Stimulated activated CD8-positive, alpha-beta memory T cell treated with anti-CD3 and anti-CD28 coated beads, Interleukin-12 subunit alpha, Interleukin-12 subunit beta, amount 100 ng/mL, for 1 hour (primary cell): Measurements from ENCODE around the gene CCDC158.
"Not testable (repeated sequence)": the region's sequence is repeated elsewhere in the genome, so short reads cannot be mapped to it uniquely, and the experiment has no call there.

Experiments used
- DNase-seq: peaks from one replicate; pipeline ENCODE4 v3.0.0-alpha.2; 2020; ENCODE audit warnings: low read depth

CCDC158 gene

DNA sequence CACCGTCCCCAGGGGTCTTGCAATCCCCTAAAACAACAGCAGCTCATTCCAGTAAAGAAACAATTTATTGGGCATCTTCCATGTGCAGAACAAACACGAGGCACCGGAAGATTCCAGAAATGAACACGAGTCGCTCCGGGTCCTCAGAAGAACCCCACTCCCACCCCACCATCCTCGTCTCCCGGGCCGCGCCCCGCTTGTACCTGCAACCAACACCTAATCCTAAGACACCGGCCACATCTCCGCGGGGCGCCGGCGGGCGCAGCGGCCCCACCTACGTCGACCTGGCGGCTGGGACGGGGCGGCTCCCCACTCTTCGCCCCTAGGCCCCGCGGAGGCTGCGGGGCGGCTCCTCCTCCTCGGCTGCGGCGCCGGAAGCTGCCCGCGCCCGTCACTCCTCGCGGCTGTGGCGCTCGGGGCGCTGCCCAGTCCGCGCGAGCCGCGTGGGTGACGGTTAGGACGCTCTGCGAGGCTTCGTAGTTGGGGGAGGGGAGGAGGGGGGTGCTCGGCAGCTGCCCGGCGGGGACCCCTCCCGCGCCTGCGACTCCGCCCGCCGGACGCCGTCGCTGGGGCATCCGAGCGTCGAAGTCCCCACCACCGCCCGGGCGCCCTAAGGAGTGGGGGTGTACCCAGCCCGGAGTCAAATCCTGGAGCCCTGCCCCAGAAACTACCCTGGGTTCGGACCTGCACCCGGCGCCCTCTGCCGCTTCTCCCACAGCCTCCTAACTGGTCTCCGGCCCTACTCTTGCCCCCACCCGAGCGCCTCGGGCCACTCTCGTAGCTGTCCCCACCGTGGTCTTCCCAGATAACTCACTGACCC, at the start of gene CCDC158:
TSS of gene CCDC158 (minus strand) at position 380 of the 820 bp plus-strand sequence. CDS start 17,934 bp downstream, outside the sequence.
- DNase-seq: no peak

DNA sequence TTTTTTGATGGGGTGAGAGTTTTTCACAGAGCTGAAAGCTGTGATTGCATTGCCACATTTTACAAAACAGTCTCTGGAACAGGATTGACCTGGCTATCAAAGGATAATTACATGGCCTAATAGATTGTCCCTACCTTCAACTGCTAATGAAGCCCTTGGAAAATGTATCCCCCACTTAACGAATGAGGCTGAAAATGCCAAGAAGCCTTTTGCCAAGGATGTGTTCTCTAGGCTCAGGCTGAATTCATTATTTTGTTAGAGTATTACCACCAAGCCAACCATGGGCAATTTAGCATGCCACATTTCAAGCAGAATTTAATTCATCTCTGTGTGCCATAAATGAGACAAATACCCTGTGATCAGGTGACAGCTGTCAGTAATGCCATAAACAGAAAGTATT, 49.6 kb upstream of the CCDC158 start:
- no peak for DNase-seq

DNA sequence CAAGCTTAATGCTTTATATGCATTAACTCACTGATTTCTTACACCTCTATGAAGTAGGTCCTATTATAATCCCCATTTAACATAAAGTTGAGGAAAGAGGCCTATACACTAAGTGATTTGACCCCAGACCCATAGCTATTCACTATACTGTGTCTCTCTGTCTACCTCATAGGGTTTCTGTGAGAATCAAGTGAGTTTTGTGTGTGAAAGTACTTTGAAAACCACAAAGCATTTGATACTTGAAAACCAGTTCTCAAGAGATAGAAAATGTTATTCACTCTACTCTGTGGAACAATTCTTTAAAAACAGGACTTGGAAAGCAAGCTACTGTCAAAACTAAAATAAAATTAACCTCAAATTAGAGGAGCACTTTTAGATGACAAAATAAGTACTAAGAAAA, 49.1 kb upstream of the CCDC158 start:
- DNase-seq: no peak

DNA sequence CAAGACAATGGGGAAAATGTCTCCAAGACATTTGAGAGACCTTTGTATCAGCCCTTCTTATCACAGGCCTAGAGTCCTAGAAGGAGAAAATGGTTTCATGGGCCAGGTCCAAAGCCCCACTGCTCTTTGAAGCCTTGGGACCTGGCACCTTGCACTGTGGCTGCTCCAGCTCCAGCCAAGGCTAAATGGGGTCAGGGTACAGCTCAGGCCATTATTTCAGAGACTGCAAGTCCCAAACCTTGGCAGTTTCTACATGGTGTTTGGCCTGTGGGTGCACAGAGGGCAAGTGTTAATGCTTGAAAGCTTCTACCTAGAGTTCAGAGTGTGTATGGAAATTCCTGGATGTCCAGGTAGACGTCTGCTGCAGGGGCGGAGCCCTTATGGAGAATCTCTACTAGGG, 42.6 kb upstream of the CCDC158 start:
- DNase-seq: no peak

DNA sequence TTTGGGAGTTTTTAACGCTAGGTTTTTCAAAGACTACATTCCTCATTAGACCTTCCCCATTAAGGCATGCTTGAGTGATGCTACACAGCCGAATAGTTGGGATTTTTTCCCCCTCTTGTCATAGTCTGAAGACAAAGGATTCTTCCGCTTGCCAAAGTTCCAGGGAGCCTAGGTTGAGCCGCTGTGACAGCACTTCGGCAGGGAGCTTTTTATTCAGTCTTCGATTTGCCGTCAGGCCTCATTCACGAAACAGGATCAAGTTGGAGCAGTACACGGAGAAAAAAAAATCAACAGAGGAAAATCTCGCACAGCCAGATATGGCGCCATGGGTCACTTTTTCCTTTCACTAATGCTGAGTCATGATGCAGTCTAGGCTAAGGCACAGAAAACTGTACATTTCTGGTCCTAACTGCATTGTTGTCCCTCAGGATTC, 38.4 kb upstream of the CCDC158 start:
- DNase-seq: no peak

DNA sequence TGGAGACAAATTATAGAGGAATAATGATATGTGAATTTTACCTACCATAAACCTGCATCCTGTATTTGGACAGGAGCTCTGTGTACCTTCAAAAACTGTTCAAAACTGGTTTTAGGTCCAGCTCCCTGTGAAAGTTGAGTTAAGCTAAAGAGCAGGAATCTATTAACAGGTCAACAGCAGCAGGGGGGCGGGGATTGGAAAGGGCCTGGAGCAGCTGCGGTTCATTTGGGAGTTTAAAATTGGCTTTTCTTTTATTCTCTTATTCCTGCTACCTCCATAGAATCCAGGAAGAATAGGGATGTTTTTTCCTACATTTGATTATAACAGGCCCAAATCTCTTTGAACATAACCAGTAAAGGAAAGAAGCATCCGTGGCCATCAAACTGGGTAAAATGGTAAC, 37.9 kb upstream of the CCDC158 start:
- no peak for DNase-seq

DNA sequence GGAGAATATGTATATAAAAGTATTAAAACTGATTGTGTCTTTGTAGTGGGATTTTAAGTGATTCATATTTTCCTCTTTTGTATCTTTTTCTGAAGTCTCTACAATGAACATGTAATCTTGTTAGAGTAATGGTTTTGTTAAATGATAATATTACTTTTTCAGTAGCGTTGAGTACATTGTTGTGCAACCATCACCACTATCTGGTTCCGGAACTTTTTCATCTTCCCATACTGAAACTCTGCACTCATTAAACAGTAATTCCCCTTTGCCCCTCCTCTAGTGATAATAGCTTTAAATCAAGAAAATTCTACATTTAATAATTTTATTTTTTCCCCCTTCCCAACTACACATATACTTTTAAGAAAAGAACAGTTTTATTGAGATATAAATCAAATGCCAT, 37.4 kb upstream of the CCDC158 start:
- DNase-seq: no peak

DNA sequence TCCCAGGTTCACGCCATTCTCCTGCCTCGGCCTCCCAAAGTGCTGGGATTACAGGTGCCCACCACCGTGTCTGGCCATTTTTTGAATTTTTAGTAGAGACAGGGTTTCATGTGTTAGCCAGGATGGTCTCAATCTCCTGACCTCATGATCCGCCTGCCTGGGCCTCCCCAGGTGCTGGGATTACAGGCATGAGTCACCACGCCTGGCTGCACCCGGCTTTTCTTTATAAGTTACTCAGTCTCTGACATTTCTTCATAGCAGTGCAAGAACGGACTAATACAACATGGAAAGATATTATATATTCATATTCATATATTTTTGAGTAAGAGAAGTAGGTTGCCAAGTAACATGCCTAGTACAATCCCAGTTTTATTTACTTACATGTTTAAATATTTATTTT, 36.9 kb upstream of the CCDC158 start:
- DNase-seq: no peak

DNA sequence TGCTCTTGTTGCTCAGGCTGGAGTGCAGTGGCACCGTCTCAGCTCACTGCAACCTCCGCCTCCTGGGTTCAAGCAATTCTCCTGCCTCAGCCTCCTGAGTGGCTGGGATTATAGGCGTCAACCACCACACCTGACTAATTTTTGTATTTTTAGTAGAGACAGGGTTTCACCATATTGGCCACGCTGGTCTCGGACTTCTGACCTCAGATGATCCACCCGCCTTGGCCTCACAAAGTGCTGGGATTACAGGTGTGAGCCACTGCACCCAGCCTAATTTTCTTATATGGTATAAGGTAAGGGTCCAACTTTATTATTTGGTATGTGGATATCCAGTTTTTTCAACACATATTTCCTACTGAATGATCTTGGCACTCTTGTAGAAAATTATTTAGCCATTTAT, 33.1 kb upstream of the CCDC158 start:
- DNase-seq: not testable (repeated sequence)

DNA sequence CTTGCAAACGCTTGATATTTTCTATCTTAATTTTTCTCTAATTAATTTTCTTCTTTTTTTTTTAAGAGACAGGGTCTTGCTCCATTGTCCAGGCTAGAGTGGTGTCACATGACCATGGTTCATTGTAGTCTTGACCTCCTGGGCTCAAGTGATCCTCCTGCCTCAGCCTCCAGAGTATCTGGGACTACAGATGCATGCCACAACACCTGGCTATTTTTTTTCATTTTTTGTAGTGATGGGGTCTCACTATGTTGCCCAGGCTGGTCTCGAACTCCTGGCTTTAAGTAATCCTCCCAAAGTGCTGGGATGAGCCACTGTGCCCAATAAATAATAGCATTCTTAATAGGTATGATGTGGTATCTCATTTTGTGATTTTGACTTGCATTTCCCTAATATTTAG, 32.3 kb upstream of the CCDC158 start:
- DNase-seq: no peak

DNA sequence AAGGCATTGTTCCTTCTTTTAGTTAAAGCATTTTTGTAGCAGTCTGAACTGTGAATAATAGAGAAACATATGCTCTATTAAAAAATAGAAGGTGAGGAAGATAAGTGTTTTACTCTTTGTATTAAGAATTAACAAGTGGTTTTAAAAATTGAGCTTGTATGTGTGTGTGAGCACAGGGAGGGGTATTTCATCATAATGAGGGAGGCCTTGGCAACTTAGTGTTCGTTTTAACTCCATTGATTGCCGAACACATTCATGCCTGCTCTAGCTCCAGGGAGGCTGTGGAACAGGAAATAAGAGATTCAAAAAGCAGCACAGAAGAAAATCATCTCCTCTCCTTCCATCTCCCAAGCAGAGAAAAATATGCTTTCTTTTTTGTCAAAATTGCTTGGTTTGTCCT, 28.9 kb upstream of the CCDC158 start:
- DNase-seq: no peak

DNA sequence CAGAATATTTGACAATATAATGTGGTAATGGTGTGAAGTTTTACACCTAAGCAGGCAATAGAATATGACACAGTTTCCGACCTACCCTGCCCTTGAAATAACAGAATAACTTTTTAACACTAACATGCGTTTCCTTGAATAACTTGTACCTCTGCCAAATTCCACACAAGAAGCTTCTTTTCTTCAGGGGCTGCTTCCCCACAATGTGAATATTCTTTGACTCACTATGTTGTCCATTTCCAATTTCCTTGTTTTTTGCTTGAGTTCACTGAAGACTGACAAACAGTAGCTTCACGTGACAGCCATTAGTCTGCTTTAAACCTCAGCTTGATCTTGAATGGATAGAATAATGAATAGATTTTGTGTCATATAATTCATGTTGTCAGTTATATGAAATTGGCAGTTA, 28.4 kb upstream of the CCDC158 start:
- no peak for DNase-seq

DNA sequence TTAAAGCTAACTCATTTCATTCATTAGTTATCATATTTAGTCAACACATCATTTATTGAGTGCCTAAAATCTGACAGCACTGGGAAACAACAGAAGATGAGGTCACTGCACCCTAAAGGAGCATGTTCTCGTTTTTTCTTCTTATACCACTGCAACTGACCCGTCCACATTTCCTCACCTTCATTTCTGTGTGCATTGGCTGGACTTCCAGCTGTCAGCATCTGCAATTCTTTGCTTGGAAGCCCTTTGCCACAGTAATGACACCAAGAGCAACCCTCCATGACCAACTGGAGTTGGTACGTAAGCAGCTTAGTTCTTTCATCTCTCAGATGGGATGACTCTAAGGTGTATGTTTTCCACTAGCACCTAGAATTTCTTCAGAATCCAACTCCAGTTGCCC, 27.3 kb upstream of the CCDC158 start:
- DNase-seq: no peak

DNA sequence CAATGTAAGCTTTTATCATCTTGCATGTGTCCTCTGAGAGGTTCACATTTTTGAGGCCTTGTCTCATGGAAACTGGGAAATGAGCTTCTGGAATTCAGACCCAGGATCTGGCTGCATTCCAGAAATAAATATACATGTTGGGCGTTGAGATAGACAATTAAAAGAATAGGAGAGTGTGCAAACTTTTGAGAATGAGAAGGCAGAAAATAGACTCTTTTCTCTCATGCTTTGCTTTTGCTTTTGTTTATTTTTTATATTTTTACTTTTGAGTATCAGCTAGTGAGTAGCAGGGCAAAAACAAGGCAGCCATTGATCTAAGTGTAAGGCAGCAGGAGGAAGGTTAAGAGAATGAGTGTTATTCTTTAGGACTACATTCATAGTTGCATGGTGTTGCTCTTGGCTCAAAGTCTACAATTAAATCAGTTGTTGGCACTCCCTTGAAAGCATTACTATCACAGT, 26.5 kb upstream of the CCDC158 start:
- DNase-seq: no peak

DNA sequence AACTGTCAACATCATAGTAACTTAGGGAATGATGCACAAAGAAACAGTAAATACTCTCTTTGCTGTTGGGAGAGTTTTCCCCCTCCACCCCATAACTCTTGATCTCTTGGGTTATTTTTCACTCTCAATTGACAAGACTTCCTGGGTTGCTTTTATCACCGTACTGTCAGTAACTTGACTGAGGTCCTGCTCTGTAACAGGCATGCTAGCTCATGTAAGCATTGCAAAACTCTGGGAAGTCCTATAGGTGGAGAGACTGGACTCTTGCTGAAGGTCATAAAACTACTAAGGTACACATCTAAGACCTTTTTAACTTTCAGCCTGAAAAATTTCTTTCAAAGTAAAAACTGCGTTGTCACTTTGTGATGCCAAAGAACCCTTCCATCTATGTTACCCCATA, 25.0 kb upstream of the CCDC158 start:
- DNase-seq: no peak

DNA sequence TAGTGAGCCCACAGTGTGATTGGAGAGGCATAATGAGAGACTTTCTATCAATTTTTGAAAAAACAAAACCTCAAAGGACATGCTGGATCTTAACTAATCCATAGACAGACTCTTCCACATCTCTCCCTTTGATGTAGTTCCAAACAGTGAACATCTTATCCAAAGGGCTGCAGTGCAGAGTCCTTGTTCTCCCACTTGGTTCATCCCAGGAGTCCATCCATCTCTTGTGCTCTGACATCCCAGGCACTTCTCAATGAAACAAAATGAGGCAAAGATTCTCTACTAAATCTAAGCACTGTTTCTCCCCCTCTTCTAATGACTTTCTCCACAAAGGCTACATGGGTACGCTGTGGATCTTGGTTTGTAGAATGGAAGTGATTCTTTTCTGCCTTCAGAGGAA, 22.4 kb upstream of the CCDC158 start:
- DNase-seq: no peak

DNA sequence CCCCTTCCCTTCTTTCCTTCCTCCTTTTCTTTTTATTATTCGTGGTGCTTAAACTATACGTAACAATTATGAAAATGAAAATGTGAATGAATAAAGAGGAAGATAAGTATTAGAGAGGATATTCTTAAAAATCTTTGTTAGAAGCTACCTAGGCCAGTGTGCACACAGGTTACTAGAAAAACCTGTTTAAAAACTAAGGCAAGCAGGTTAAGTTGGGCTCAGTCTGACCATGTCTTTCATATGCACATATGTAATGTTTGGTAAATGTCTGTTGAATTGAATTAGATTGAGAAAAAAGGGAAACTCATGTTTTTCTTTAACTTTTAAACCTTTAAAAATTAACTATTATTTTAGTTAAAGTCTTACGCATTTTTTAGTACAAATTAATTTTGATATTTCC, 21.9 kb upstream of the CCDC158 start:
- DNase-seq: no peak

DNA sequence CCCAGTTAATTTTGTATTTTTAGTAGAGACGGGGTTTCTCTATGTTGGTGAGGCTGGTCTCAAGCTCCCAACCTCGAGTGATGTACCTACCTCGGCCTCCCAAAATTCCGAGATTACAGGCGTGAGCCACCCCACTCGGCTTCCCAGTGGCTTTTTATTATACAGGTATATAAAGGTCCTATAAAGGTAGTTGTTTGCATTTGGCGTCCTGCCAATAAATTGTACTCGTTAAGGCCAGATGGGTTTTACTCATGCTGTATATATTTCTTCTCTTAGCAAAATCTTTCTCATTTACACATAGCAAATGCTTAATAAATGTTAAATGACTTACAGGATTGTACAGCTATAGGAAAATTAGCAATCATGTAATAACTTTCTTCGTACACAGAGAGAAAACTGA, 20.9 kb upstream of the CCDC158 start:
- DNase-seq: no peak

DNA sequence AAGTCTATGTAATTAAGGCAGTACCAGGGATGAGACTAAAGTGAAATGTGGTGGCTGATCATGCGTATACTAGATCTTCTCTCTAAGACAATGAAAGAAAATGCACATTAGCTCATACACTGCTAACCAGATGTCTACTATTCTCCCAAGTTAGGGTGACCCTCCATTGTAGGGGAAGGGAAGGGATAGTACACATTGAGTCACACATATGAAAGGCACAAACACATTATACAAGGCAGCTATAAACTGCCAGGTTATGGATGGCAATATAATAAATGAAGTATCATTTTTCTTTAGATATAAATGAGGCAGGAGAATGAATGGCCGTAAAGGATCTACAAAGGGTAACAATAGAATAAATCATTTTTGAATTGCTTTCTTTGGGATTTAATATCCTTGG, 18.6 kb upstream of the CCDC158 start:
- DNase-seq: no peak

DNA sequence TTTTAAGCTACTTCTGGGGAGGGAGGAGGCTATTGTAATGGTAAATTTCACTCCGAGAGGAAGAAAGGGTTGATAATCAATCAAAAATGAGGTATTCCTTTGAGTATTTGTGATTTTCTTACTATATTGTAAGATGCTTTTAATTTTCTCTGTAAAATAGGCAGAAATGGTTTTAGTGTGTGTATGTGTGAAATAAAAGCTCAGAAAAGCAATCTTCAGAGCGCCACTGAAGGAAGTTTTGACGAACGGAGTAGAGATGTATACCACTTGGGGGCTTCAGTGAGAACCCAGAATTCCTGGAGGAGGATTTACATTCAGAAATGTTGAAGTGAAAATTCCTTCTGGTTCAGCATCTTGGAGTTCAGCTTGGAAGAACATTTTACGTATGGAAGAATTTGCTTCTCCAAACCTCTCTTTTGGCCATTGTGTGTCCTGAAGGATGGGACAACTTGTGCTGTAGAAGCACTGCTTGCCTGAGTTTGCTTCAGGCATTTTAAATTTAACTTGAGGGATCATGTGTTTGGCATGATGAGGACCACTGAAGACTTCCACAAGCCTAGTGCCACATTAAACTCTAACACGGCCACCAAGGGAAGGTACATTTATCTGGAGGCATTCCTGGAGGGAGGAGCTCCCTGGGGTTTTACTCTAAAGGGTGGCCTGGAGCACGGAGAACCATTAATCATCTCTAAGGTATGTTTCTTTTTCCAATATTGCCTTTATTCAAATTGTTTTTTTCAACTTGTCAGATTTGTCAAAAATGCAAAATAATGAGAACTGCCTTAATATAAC, 14.8 kb upstream of the CCDC158 start:
- no peak for DNase-seq

DNA sequence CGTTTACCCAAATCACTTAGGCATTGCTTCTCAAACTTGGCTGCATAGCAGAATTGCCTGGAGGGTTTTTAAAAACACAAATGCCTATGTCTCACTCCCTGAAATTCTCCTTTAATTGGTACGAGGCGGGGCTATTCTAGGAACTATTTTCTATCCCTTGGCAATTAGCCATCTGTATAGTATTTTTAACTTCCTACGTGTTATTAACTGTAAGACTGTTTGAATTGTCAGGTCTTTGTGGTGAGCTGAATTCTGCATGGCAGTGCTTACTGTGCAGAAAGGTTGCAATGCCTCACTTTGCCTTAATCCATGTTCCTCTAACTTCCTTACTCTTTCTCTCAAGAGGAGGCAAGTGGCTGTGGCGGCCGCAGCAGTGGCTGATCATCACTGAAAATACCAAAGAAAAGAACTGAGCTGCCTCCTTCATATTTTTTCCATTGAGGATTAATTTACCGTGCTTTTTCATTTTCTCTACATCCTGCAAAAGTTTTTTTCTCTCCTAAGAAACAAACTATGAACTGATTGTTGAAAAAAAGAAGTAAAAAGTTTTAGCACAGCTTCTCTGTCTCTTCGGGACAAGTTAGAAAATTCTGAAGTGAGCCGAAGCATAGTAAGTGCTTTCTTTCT, 14.1 kb upstream of the CCDC158 start, which contains the start of gene SHROOM3:
TSS of gene SHROOM3 (plus strand) at position 329 of the 627 bp plus-strand sequence. CDS start 824 bp downstream, outside the sequence.
- no peak for DNase-seq

DNA sequence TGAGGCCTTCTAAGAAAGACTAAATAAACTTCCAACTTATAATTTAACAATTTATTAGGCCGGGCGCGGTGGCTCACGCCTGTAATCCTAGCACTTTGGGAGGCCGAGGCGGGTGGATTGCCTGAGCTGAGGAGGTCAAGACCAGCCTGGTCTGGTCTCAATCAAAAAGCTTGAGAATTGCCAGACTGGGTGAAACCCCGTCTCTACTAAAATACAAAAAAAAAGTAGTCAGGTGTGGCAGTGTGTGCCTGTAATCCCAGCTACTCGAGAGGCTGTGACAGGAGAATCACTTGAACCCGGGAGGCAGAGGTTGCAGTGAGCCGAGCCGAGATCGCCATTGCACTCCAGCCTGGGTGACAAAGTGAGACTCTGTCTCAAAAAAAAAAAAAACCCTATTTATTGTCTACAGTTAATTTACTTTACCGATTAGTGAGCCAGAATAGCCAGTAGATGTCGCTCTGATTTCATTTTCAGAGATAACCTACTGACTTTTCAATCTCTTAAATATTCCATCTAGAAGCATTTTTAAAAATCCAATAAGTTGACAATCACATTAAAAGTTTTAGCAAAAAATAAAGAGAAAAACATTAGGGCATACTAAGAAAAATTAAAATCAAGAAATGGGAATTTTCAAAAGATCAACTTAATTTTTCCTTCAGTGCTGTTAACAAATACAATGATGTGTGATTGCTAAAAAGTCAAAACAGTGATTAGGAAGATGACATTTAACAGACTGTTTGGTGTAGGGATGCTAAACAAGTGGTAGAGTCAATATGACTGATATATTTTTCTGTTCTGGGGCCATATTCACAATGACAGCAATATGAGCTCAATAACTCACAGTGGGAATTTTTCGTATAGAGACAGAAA, 9.8 kb upstream of the CCDC158 start:
- DNase-seq: no peak
